D341Med (cell line): ENCODE data around the gene PLS3.
"Not testable (repeated sequence)": the region's sequence is repeated elsewhere in the genome, so short reads cannot be mapped to it uniquely, and the experiment has no call there.

Experiments
- DNase-seq: peaks from one replicate; pipeline ENCODE4 v3.0.0; 2012; ENCODE audit warnings: low spot score

PLS3 gene

DNA sequence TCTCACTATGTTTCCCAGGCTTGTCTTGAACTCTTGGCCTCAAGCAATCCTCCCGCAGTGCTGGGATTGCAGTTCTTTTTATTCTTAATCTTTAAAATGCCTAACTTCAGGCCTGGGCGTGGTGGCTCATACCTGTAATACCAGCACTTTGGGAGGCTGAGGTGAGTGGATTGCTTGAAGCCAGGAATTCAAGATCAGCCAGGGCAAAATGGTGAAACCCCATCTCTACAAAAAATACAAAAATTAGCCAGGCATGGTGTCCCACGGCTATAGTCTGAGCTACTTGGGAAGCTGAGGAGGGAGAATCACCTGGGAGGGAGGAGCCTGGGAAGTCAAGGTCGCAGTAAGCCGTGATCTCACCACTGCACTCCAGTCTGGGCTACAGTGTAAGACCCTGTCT lies 45.9 kb downstream of the PLS3 start:
- DNase-seq = no peak

DNA sequence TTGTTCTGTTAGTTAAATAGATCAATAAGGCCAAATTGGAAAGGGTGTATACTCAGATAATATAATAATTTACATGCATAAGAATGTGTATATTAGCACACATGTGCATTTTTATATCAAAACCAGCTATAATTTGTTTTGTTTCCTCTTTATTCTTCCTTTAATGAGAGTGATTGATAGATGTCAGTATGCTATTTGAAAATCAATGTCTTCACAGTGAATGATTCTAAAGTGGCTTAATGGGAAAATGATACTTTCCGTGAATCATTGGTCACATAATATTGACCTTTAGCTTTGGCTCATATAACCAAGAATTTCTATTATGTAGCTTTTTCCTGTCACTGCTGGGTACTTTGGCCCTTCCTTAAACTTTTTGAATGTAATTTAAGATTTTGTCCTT lies 48.6 kb downstream of the PLS3 start:
- DNase-seq = no peak

DNA sequence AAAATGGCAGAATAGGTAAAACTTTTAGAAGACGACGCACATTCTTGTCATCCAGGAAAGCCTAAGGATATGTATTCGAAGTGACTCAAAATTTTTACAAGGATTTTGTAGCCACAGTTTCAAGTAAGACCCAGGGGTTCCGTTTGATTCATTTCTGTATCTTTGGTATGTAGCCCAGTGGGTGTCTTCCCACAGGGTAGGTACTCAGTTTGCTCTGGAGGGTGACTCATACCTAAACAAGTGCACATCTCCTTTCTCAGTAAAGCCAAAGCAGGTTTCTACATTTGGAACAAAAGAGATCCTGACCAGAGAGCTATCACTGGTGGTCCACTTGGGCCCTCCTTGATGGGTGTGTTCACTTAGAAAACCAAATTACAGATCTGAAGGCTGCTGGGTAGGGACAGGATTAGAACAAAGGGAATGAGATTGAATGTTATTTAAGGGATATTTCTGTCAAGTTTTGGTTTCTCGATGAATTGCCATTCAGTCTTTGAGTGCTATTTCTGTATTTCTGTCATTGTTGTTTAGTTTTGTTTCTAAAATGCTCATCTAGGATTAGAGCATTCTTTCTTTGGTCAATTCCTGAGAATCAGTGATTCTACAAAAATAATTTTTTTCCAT lies 56.1 kb downstream of the PLS3 start:
- DNase-seq = no peak

DNA sequence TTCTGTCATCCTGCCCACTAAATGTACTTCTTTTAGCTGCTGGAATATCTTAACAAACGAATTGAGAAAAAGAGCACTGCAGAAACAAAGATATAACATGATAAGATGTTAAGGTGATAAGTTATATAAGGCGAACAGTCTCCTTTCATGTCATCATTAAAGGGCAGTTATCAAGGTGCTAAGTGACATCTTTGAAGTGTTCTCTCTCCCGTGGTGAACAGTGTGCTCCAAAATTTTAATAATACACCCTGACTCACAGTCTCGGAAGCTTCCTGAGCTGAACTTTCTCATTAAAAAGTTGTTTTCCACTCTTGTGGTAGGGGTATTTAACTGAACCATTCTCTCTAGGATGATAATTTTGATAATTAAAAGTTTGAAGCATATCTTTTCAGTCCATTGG lies 61.6 kb downstream of the PLS3 start:
- no peak for DNase-seq

DNA sequence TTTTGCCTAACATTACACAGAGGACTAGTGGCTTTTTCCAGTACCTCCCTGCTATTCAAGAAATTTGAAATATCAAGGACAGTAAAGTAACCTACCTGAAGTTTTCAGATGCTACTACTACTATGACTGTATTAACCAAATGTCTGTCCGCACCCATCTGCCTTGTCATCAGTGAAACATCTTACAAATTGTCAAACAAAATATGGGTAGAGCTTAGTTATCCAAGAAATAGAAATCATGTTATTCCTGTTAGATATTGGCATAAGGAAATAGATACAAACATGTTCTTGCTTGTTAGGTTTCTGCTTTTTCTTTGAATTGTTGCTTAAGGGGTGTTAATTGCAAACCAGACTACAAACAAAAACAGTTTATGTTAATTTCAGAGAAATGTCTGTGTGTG lies 63.9 kb downstream of the PLS3 start:
- DNase-seq = no peak

DNA sequence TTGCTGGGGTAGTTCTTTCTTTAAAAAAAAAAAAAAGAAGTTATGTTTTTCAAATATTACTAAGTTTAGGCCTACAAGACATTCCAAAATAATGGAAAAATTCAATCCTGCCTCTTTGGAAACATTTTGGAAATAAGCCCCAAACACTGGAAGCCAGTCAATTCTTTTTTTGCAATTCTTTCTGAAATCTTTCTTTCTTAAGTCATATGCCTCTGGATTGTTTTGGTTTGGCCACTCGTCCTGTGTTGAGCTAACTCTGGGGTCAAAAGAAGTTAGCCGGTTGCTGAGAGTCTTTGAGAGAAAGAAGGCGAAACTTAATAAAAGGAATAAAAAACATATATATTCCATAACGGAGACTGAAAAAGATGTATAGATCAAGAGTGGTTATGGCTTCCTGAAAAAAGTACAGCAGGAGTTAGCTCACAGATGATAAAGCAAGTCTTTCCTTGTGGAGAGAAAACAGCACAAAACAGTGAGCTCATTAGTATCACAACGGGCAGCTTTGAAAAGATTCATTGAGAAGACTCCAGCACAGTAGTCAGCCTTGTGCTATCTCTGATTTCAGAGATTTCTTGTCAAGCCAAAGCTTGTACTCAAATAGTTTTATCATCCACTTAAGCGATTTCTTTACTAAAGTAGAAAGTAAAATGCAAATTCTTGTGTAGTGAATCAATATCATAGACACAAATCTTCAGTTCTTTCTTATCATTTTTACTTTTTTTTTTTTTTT lies 64.8 kb downstream of the PLS3 start:
- no peak for DNase-seq

DNA sequence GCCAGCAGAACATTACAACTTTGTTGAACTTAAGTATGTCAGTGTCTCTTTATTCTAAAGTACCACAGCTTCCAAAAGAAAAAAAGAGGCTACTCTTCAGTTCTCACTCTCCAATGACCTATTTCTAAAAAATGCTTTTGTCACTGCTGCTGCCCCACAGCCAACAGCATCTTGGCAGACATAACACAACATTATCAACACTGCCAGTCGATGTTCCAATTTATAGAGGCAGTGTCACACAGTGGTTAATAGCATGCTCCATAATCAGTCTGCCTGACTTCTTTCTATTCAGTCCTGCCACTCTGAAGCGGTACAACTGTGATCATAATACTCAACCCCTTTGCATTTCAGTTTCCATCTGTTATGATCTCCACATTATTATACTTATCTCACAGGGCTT lies 69.2 kb downstream of the PLS3 start:
- no peak for DNase-seq

DNA sequence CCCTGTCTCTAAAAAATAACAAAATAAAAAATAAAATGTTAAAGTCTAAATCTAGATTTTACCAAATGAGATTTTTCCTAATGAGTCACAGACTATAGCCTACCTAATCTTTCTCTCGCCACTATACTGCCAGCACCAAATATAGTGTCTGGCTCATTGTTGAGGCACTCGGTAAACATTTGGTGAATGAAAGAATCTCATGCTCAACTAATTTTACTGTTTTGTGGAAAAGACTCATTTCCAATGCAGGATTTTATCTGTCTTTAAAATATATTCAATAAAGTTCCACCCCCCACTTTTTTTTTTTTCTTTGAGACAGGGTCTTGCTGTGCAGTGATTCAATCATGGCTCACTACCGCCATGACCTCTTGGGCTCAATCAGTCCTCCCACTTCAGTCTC lies 71.5 kb downstream of the PLS3 start:
- no peak for DNase-seq

DNA sequence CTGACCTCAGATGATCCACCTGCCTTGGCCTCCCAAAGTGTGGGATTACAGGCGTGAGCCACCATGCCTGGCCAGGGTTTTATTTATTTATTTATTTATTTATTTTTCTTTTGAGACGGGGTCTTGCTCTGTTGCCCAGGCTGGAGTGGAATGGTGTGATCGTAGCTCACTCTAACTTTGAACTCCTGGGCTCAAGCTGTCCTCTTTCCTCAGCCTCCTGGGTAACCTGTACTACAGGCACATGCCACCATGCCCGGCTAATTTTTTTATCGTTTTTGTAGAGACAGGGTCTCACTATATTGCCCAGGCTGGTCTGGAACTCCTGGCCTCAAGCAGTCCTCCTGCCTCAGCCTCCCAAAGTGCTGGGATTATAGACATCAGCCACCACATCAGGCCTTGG lies 72.4 kb downstream of the PLS3 start:
- DNase-seq = not testable (repeated sequence)

DNA sequence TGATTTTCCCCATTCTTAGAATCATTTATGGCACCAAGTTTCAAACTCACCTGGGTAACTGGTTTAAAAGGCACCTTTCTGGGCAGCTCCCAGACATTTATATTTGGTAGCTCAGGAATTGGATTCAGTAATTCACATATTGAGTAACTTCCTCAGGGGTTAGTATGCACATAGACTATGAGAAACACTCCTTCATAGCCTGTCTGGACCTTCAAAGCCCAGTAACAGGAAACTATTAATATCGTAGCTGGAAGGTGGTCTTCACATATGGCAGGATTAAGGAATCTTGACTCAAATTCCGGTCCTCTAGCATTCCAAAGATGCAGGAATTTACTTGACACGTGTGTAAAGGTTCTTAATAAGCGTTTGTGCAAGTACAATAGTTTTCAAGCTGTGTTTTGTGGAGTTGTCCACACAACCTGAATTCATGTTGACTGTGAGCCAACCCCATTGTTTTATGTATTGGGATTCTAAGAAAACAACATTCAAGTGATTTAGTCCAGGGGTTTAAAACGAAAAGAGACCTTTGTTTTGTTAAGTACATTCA lies 78.4 kb downstream of the PLS3 start:
- no peak for DNase-seq

DNA sequence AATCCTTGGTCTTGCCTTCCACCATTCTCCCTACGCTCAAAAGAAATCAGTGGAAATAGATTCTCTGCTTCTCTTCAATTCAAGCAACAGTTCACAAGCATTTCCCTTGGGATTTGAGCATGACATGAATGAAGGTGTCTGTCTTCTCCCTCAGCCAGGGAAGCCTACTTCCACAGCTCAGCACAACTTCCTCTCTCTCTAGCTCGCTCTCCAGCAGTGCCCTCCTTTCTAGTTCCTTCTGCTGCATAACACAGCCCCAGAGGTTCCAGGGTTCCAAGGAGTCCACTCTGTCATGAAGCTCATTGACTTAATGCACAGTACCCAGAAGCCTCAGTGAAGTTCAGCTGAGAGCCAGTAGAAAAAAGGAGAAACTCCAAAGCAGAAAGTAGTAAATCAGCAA lies 81.3 kb downstream of the PLS3 start:
- no peak for DNase-seq

DNA sequence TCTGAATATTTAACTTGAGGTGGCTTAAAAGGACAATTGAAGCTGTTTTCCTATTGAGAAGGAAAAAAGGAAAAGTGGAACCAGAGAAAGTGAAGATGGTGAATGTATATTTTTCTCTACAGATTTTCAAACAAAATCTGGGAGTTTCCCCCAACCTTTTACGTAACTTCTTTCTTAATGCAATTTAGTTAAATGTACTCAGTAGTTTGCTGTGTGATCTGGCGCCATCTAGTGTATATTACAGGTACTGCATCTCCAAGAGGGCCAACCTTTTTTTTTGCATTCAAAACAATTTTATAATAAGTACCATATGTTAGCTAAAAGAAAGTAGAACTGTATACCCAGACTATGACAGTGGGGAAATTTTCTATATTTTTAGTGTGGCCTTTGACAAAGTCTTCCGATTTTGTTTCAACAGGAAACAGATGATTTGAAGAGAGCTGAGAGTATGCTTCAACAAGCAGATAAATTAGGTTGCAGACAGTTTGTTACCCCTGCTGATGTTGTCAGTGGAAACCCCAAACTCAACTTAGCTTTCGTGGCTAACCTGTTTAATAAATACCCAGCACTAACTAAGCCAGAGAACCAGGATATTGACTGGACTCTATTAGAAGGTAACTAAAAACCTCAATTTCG lies 82.0 kb downstream of the PLS3 start:
- DNase-seq = peak; percentile 19

DNA sequence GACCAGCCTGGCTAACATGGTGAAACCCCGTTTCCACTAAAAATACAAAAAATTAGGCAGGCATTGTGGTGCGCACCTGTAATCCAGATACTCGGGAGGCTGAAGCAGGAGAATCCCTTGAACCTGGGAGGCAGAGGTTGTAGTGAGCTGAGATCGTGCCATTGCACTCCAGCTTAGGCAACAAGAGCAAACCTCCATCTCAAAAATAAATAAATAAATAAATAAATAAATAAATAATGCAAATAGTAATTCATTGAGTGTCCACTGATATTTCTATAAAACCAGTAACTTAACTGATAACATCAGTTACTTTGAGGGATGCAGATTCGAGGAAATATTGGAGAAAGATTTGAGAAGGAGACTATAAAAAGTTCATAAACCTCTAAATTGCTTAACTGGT lies 83.4 kb downstream of the PLS3 start:
- DNase-seq = not testable (repeated sequence)

DNA sequence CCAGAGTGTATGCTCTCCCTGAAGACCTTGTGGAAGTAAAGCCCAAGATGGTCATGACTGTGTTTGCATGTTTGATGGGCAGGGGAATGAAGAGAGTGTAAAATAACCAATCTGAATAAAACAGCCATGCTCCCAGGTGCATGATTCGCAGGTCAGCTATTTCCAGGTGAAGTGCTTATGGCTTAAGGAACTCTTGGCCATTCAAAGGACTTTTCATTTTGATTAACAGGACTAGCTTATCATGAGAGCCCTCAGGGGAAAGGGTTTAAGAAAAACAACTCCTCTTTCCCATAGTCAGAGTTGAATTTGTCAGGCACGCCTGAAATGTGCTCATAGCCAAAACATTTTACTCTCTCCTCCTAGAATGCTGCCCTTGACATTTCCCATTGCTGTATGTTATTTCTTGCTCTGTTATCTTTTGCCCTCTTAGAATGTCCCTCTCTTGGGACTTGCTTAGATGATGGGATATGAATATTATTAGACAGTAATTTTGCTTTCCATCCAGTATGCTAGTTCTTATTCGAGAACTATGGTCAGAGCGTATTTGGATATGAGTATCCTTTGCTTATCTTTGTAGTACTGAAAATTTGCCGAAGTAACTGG lies 88.6 kb downstream of the PLS3 start:
- DNase-seq = no peak

DNA sequence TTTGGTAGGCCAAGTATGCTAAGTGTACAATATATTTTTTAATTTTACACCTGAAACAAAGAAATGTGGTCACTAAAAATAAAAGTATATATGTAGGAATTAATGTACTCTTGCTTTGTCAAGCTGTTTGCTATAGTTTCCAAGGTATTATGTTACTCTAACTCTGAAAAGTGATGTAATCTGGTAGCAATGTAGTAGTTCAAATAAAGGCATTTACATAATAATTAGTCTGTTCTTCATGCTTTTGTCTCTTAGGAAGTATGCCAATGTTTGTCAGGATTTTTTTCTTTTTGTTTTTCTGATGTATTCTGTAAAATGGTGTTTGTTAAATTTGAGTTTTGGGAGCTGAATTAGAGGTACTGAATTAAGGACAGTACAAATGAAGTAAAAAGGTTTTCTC lies 89.5 kb downstream of the PLS3 start:
- DNase-seq = no peak

DNA sequence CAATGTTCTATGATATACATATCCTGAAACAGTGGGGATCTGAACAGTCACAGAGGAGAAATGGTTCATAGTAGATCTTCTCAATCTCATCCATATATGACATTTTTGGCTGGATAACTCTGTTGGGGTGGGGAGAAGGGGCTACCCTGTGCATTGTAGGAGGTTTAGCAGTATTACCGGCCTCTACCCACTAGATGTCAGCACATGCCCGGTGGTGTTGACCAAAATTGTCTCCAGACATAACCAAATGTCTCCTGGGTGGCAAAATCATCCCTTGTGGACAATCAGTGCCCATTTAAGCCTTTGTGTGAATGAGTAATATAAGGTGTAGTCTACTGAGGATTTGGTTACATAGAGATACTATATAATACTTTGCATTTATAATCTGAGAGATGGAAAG lies 89.9 kb downstream of the PLS3 start:
- peak; percentile 23 for DNase-seq

DNA sequence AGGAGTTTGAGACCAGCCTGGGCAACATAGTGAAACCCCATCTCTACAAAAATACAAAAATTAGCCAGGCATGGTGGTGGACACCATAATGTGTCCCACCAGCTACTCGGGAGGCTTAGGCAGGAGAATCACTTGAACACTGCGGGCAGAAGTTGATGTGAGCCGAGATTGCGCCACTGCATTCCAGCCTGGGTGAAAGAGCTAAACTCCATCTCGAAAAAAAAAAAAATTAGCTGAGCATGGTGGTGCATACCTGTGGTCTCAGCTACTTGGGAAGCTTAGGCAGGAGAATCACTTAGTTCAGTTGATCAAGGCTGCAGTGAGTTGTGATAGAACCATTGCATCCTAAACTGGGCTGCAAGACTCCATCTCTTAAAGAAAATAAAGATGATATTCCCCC lies 91.2 kb downstream of the PLS3 start:
- no peak for DNase-seq

DNA sequence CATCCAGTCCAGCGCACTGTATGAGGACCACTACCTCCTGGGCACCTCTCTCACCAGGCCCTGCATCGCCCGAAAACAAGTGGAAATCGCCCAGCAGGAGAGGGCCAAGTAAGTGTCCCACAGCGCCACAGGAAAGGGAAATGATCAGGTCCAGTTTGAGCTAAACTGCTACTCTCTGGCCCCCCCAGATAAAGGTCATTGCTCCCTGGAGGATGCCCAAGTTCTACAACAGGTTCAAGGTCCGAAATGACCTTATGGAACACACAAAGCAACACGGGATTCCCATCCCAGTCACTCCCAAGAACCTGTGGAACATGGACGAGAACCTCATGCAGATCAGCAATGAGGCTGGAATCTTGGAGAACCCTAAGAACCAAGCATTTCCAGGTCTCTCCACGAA lies 104.1 kb downstream of the PLS3 start:
- DNase-seq = no peak

DNA sequence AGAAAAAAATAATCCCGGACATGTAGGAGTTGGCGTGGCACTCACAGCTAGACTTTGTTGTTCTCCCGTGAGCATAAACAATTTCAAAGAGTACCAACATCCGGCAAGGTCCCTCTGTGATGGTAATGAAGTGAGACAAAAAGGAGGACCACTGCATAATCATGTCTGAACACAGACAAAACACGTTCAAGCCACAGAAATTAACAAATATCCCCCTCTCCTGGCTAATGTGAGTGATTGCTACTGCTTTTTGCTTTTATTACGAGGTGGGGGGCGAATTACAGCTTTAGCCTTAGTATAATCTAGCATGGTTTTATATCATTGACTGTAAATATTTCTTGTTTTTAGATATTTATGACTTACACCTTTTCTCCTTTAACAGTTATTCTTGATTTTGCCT lies 118.5 kb downstream of the PLS3 start:
- DNase-seq = no peak

DNA sequence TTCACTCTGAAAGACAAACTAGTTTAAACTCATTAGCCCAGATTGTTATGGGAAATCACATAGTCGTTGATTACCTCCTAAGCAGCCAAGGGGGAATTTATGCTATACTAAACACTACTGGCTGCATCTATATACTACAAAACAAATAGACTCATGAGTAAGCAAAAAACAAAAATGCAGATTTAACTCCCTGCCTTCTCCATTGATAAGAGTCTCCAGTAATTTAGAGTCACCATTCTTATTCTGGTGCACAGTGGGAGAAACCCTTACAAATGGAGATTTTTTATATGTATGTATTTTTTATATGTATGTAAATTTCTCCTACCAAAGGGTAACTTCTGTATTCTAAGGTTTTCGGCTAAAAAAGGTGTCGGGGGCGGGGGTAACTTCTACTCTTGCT lies 126.6 kb downstream of the PLS3 start:
- no peak for DNase-seq

DNA sequence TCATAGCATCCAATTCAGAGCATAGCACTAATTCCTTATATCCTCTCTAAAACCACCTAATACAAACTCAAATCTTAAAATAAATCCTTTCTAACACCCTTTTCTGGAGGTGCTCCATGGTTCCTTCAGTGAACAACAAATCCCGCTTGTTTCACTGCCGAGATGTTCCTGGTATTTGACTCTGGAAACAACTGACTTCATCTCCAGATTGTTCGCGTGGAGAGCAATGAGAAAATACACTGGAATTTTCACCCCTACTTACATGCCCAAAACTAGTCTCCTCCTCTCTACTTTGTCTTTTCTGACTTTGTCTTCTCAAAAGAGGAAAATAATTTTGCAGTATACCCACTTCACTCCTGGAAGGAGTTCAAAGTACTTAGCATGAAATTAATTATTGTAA lies 129.0 kb downstream of the PLS3 start:
- no peak for DNase-seq

DNA sequence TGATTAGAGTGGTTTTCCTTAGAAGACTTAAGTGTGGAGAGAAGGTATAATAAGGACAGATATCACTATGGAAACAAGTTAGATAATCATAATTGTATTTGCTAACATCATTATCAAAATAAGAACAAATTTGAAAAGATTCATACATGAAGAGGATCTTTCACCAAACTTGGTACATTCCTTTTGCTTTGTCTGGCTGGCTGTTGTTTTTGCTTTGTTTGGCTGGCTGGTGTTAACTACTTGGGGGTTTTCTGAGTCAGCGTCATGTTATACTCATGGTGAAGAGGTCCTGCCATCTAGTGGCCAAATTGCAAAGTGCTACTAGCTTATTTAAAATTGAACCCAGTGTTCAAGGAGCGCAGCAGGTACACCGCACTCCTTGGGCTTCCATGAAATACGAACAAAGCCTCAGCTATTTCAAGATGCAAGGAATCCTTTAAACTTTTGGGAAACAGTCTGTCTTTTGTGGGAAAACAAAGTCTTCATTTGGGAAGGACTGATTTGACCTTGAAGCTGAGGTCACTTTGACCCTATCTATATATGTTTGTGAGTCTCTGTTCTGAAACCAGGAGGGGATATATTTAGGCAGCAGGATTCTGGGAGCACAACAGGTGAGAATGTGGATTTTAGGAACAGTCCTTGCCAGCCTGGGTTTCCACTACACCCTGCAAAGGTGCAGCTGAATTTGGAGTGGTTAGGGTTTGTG lies 129.7 kb downstream of the PLS3 start:
- peak; percentile 36 for DNase-seq
